HCT116 (cell line): Measurements from ENCODE around the gene NECAB2. TPM values are rescaled to one million over a fixed set of nuclear protein-coding genes. Genes with fewer than 3 reads are reported as not detected.

Experiments used
- ATAC-seq: fragments of 200-7000 bp; cut with Tn5 transposase; 2 replicates; pipeline ENCODE4 v1.9.1; 2020; ENCODE audit warnings: mild to moderate bottlenecking, moderate library complexity
- BruUV-seq: library from RNA; stranded (reverse); fragments of 400-500 nt; replicated peaks from 2 replicates; lab custom pipeline; 2021; lab: Mats Ljungman, UMichigan
- CTCF ChIA-PET: fragments of 300-600 bp; sonication (Branson Sonifier 250); formaldehyde crosslinking; loops from one replicate; lab custom pipeline; 2021; ENCODE audit warnings: antibody characterized with exemption; lab: Charles Lee
- POLR2A ChIA-PET: fragments of 300-600, 350-600 bp; sonication (Branson Sonifier 250); formaldehyde crosslinking; loops from one replicate; lab custom pipeline; 2021; ENCODE audit warnings: antibody characterized with exemption; lab: Charles Lee
- RAD21 ChIA-PET, 2 experiments: fragments of 300-600 bp; sonication (Branson Sonifier 250); formaldehyde crosslinking; loops; one replicate each; lab custom pipeline; 2023; ENCODE audit warnings: low total read pairs in 2 of 2; ENCODE audit not compliant: uncharacterized antibody in 2 of 2, unreplicated experiment in 2 of 2, low non-redundant PET in 1 of 2; lab: Charles Lee
- DNase-seq: peaks from one replicate; pipeline ENCODE4 v3.0.0-alpha.2; 2010; ENCODE audit warnings: low read depth, low spot score
- H2AFZ ChIP-seq: fragments of 200-600 bp; shearing (Covaris generic), sonication (generic); 2 replicates; pipeline ENCODE4 v1.6.1; 2017; ENCODE audit warnings: low read depth, mixed run types, mixed read lengths, antibody characterized with exemption, low read length; ENCODE audit not compliant: poor library complexity, severe bottlenecking
- H3K27ac ChIP-seq: 2 replicates; pipeline ENCODE4 v1.5.1; 2012; ENCODE audit warnings: low read depth, low read length
- H3K27me3 ChIP-seq: fragments of 200-600 bp; sonication (generic); 2 replicates; pipeline ENCODE4 v1.6.1; 2016; ENCODE audit warnings: mixed run types, low read length, mixed read lengths; ENCODE audit not compliant: insufficient read depth
- H3K36me3 ChIP-seq, 2 experiments: fragments of 200-500 bp in 1 of 2; fragments of 200-600 bp in 1 of 2; sonication (Bioruptor generic) in 1 of 2; sonication (generic) in 1 of 2; 2 replicates each; pipeline versions ENCODE4 v1.5.1 to v1.6.1; 2014 to 2016; ENCODE audit warnings: low read length in 2 of 2, inconsistent platforms in 1 of 2, mixed read lengths in 1 of 2, mixed run types in 1 of 2; ENCODE audit not compliant: insufficient read depth in 2 of 2, control insufficient read depth in 1 of 2
- H3K4me1 ChIP-seq, 2 experiments: fragments of 200-600 bp in 1 of 2; sonication (generic) in 1 of 2; 2 replicates each; pipeline versions ENCODE4 v1.5.1 to v1.6.1; 2012 to 2017; ENCODE audit warnings: low read length in 2 of 2, inconsistent platforms in 1 of 2, mild to moderate bottlenecking in 1 of 2, mixed read lengths in 1 of 2, mixed run types in 1 of 2, moderate library complexity in 1 of 2; ENCODE audit not compliant: insufficient read depth in 2 of 2, control insufficient read depth in 1 of 2
- H3K4me2 ChIP-seq: fragments of 200-600 bp; sonication (generic); 2 replicates; pipeline ENCODE4 v1.6.1; 2017; ENCODE audit warnings: mixed run types, low read length, mixed read lengths
- H3K4me3 ChIP-seq, 2 experiments: fragments of 200-600 bp in 1 of 2; sonication (generic) in 1 of 2; replicated peaks in 1 of 2; 2 replicates each; pipeline ENCODE4 v1.5.1; 2011 to 2016; ENCODE audit warnings: low read length in 2 of 2, control low read depth in 1 of 2, low read depth in 1 of 2, mild to moderate bottlenecking in 1 of 2, mixed read lengths in 1 of 2, mixed run types in 1 of 2
- H3K79me2 ChIP-seq: fragments of 200-600 bp; sonication (generic); 2 replicates; pipeline ENCODE4 v1.6.1; 2017; ENCODE audit warnings: mild to moderate bottlenecking, mixed run types, low read length, moderate library complexity, mixed read lengths; ENCODE audit not compliant: insufficient read depth
- H3K9ac ChIP-seq: fragments of 200-600 bp; sonication (generic); 2 replicates; pipeline ENCODE4 v1.6.1; 2016; ENCODE audit warnings: low read length, mixed read lengths
- H3K9me2 ChIP-seq: fragments of 200-600 bp; sonication (generic), shearing (Covaris generic); 2 replicates; pipeline ENCODE4 v1.6.1; 2017; ENCODE audit warnings: mixed run types, mild to moderate bottlenecking, moderate library complexity; ENCODE audit not compliant: insufficient read depth
- H3K9me3 ChIP-seq, 2 experiments: fragments of 200-500 bp in 1 of 2; fragments of 200-600 bp in 1 of 2; sonication (Bioruptor generic) in 1 of 2; sonication (generic) in 1 of 2; 2 replicates each; pipeline ENCODE4 v1.6.1; 2014 to 2017; ENCODE audit warnings: low read length in 2 of 2, mixed read lengths in 2 of 2, inconsistent platforms in 1 of 2, low read depth in 1 of 2, mild to moderate bottlenecking in 1 of 2, mixed run types in 1 of 2, moderate library complexity in 1 of 2; ENCODE audit not compliant: control insufficient read depth in 1 of 2, insufficient read depth in 1 of 2
- H4K20me1 ChIP-seq: fragments of 200-600 bp; sonication (generic), shearing (Covaris generic); 2 replicates; pipeline ENCODE4 v1.6.1; 2017; ENCODE audit warnings: mixed run types, mild to moderate bottlenecking, moderate library complexity; ENCODE audit not compliant: insufficient read depth
- CBX3 ChIP-seq: IDR thresholded peaks from 2 replicates; pipeline ENCODE4 v1.6.1; 2012; ENCODE audit warnings: low read depth
- CEBPB ChIP-seq: IDR thresholded peaks from 2 replicates; pipeline ENCODE4 v1.6.1; 2012; ENCODE audit warnings: low read depth
- EGR1 ChIP-seq: IDR thresholded peaks from 2 replicates; pipeline ENCODE4 v1.6.1; 2012; ENCODE audit warnings: low read depth
- ELF1 ChIP-seq: IDR thresholded peaks from 2 replicates; pipeline ENCODE4 v1.6.1; 2012; ENCODE audit warnings: low read depth, borderline replicate concordance
- EZH2 ChIP-seq: fragments of 200-600 bp; sonication (generic); IDR thresholded peaks from 2 replicates; pipeline ENCODE4 v1.6.1; 2017; ENCODE audit warnings: antibody characterized with exemption, mixed run types
- EZH2phosphoT487 ChIP-seq: fragments of 200-600 bp; IDR thresholded peaks from 2 replicates; pipeline ENCODE4 v1.6.1; 2018; ENCODE audit warnings: antibody characterized with exemption, borderline replicate concordance
- FOSL1 ChIP-seq: IDR thresholded peaks from 2 replicates; pipeline ENCODE4 v1.6.1; 2012; ENCODE audit warnings: low read depth
- MAX ChIP-seq: IDR thresholded peaks from 2 replicates; pipeline ENCODE4 v1.6.1; 2012
- POLR2AphosphoS5 ChIP-seq: IDR thresholded peaks from 2 replicates; pipeline ENCODE4 v1.6.1; 2011; ENCODE audit warnings: mild to moderate bottlenecking, low read depth, low read length, moderate library complexity
- SIN3A ChIP-seq: IDR thresholded peaks from 2 replicates; pipeline ENCODE4 v1.6.1; 2012; ENCODE audit warnings: low read depth
- SRF ChIP-seq: IDR thresholded peaks from 2 replicates; pipeline ENCODE4 v1.6.1; 2012; ENCODE audit warnings: low read depth
- TCF7L2 ChIP-seq: IDR thresholded peaks from 2 replicates; pipeline ENCODE4 v1.7.0; 2011; ENCODE audit warnings: borderline replicate concordance, inconsistent platforms; ENCODE audit not compliant: insufficient read depth, insufficient read length; ENCODE audit errors: extremely low read depth
- YY1 ChIP-seq: IDR thresholded peaks from 2 replicates; pipeline ENCODE4 v1.6.1; 2011; ENCODE audit warnings: low read length, low read depth, moderate library complexity, mild to moderate bottlenecking; ENCODE audit not compliant: insufficient replicate concordance; ENCODE audit errors: extremely low read depth
- ZBTB33 ChIP-seq: IDR thresholded peaks from 2 replicates; pipeline ENCODE4 v1.6.1; 2011; ENCODE audit warnings: mild to moderate bottlenecking, low read length, moderate library complexity; ENCODE audit not compliant: insufficient replicate concordance; ENCODE audit errors: extremely low read depth
- ZNF274 ChIP-seq: fragments of 200-500 bp; sonication (Bioruptor generic); IDR thresholded peaks from 2 replicates; pipeline ENCODE4 v1.6.1; 2014; ENCODE audit warnings: mild to moderate bottlenecking, low read depth, low read length, inconsistent platforms
- intact Hi-C: fragments of 100-400 bp; cut with micrococcal nuclease; formaldehyde crosslinking; loops from 2 replicates; pipeline ENCODE4 v1.10.0; 2022
- total RNA-seq: library from RNA; stranded (reverse); gene quantifications from one replicate; pipeline ENCODE4 v1.2.1, GENCODE V29; 2021; ENCODE audit not compliant: unreplicated experiment
- TF ChIP-seq, protein P1 (sequence below): IDR thresholded peaks from 2 replicates; pipeline ENCODE4 v1.6.1; 2012

Gene NECAB2
- total RNA-seq, 1 experiment from 2014 or later: 0.61 TPM

DNA sequence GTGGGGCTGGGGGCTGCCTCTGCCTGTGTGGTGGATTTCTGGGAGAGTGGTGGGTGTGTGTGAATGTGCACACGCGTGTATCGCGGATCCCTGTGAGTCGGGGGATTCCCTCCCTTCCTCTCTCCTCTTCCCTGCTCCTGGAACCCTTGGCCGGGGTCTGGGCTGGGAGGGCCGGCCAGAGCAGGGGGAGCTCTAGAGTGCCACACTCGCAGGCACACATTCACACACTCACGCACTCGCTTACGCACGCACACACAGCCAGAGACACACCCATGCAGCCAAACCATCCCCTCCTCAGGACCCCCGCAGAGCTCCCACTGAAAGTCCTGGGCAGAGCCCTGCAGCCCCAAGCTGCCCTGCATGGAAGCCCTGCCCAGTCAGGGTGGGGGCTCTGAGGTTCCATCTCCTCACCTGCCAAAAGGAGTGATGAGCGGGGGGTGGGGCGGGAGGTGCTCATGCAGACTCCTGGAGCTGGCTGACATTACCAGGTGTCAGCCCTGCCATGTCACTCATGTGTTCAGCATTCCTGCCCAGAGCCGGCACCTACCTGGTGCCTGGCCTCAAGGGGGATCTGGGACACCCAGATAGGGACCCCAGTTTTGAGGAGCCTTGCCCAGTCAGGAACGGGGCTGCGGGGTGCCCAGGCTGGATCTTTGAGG, 1.9 kb downstream of the NECAB2 start:
- POLR2A ChIA-PET: no interaction called here

More for the DNA sequence above, 1.9 kb downstream of the NECAB2 start:
- Histone ChIP-seq H2AFZ (no peak overlapping the region), H3K79me2 (no peaks in the 10 kb centered on the region), H3K27me3 (no peaks in the 10 kb centered on the region), H3K36me3 (no peaks in the 10 kb centered on the region), H3K9me3 (no peaks in the 10 kb centered on the region), H3K4me2 (no peak overlapping the region)
- intact Hi-C loops: no loop called here
- CTCF ChIA-PET: interaction anchor here (0.6 to 2.4 kb wide), 5 partner anchors 16 to 116 kb away, joined by 3 to 8 read pairs (median 4); partner anchors contain the start of gene OSGIN1
- TF ChIP-seq TCF7L2 (no peak), EZH2phosphoT487 (no peak), YY1 (no peak), EGR1 (no peak), ZBTB33 (no peak), CEBPB (no peak), POLR2AphosphoS5 (no peak), SRF (no peak), ELF1 (no peak), ZNF274 (no peak), CBX3 (no peak), SIN3A (no peak), FOSL1 (no peak), EZH2 (no peak), MAX (no peak)
- TF ChIP-seq, protein P1, sequence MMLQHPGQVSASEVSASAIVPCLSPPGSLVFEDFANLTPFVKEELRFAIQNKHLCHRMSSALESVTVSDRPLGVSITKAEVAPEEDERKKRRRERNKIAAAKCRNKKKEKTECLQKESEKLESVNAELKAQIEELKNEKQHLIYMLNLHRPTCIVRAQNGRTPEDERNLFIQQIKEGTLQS: no peak
- TF ChIP-seq, all 23 proteins: peak for 0
- H3K27ac ChIP-seq: no peak overlapping the region
- no peaks in the 10 kb centered on the region for H3K9me2 ChIP-seq
- BruUV-seq: no TSS peak
- DNase-seq (no peak), ATAC-seq (no peak)
- no peaks in the 10 kb centered on the region for H3K4me1 ChIP-seq
- no peak overlapping the region for H3K9ac ChIP-seq
- RAD21 ChIA-PET: interaction anchor here in 1 of 2 experiments (0.6 kb wide), 3 partner anchors 43 to 87 kb away, joined by 3 to 5 read pairs (median 3); no protein-coding TSS in a partner anchor
- no peak overlapping the region for H3K4me3 ChIP-seq
- H4K20me1 ChIP-seq: no peaks in the 10 kb centered on the region
